ENCODE measurements around the gene FILIP1. TPM values are rescaled to one million over a fixed set of nuclear protein-coding genes. Genes with fewer than 3 reads are reported as not detected.

The FILIP1 gene
- polyA plus RNA-seq, 3 donors: not detected

- no peaks in the 10 kb centered on the region for H3K4me1 Mint-ChIP-seq
- no peaks in the 10 kb centered on the region for H3K4me1 ChIP-seq (ENCODE audit: control insufficient read depth in 1 of 2, insufficient read depth in 2 of 2, low read length in 2 of 2)
- intact Hi-C loops (cut with micrococcal nuclease): no loop called here
- peaks cover 0 to 2% (median 0%) of the 10 kb centered on the region in 3 donors for H3K27me3 Mint-ChIP-seq (ENCODE audit: low read depth in 3 of 3)
- no peaks in the 10 kb centered on the region for H3K79me2 ChIP-seq (ENCODE audit: insufficient read depth, low read length)
- H3K4me3 Mint-ChIP-seq: no peak overlapping the region
- no peaks in the 10 kb centered on the region for H3K36me3 Mint-ChIP-seq
- no peak overlapping the region for H3K9ac ChIP-seq (ENCODE audit: insufficient read depth, low read length, poor library complexity, severe bottlenecking)
- H3K27me3 ChIP-seq (ENCODE audit: control insufficient read depth in 2 of 2, insufficient read depth in 2 of 2, low read length in 2 of 2): no peaks in the 10 kb centered on the region
- no peak for DNase-seq
- peaks cover 0 to 3% (median 0%) of the 10 kb centered on the region in 7 donors for H3K9me3 Mint-ChIP-seq
- no peak for TF ChIP-seq CTCF (IDR thresholded peaks at IDR 0.05)
- no peak overlapping the region for H2AFZ ChIP-seq (ENCODE audit: insufficient read depth, low read depth, low read length, poor library complexity, severe bottlenecking)
- no peaks in the 10 kb centered on the region for H3K9me3 ChIP-seq (replicated peaks in 1 of 2; ENCODE audit: control insufficient read depth in 1 of 2, insufficient read depth in 1 of 2, low read length in 2 of 2)
- H4K20me1 ChIP-seq (ENCODE audit: insufficient read depth, low read length): no peaks in the 10 kb centered on the region
- H3K4me2 ChIP-seq (replicated peaks; ENCODE audit: extremely low read depth, low read length, poor library complexity, severe bottlenecking): no peak overlapping the region
- no peaks in the 10 kb centered on the region for H3K36me3 ChIP-seq (replicated peaks in 1 of 2; ENCODE audit: control insufficient read depth in 1 of 2, insufficient read depth in 2 of 2, low read length in 2 of 2)
- H3K27ac Mint-ChIP-seq: no peak overlapping the region
- H3K4me3 ChIP-seq (replicated peaks in 1 of 3; ENCODE audit: low read depth in 2 of 3, low read length in 3 of 3): no peak overlapping the region
- H3K27ac ChIP-seq (ENCODE audit: low read depth in 1 of 2, low read length in 2 of 2): no peak overlapping the region
These were observed 109.5 kb downstream of the FILIP1 start for GRCh38 chr6:75384116-75384515.

- H3K79me2 ChIP-seq (ENCODE audit: insufficient read depth, low read length): no peaks in the 10 kb centered on the region
- H3K36me3 ChIP-seq (replicated peaks in 1 of 2; ENCODE audit: control insufficient read depth in 1 of 2, insufficient read depth in 2 of 2, low read length in 2 of 2): no peaks in the 10 kb centered on the region
- H3K4me1 ChIP-seq (ENCODE audit: control insufficient read depth in 1 of 2, insufficient read depth in 2 of 2, low read length in 2 of 2): no peaks in the 10 kb centered on the region
- no peaks in the 10 kb centered on the region for H3K27me3 ChIP-seq (ENCODE audit: control insufficient read depth in 2 of 2, insufficient read depth in 2 of 2, low read length in 2 of 2)
- H3K4me2 ChIP-seq (replicated peaks; ENCODE audit: extremely low read depth, low read length, poor library complexity, severe bottlenecking): no peak overlapping the region
- peaks cover 0 to 2% (median 0%) of the 10 kb centered on the region in 3 donors for H3K27me3 Mint-ChIP-seq (ENCODE audit: low read depth in 3 of 3)
- no peak overlapping the region for H2AFZ ChIP-seq (ENCODE audit: insufficient read depth, low read depth, low read length, poor library complexity, severe bottlenecking)
- no peak overlapping the region for H3K4me3 ChIP-seq (replicated peaks in 1 of 3; ENCODE audit: low read depth in 2 of 3, low read length in 3 of 3)
- no peaks in the 10 kb centered on the region for H3K4me1 Mint-ChIP-seq
- peaks cover 0 to 3% (median 0%) of the 10 kb centered on the region in 7 donors for H3K9me3 Mint-ChIP-seq
- WGBS (ENCODE audit: insufficient coverage): no CpG with 5 or more reads among the region's 2 CpGs
- TF ChIP-seq CTCF (IDR thresholded peaks at IDR 0.05): no peak
- intact Hi-C loops (cut with micrococcal nuclease): no loop called here
- no peaks in the 10 kb centered on the region for H4K20me1 ChIP-seq (ENCODE audit: insufficient read depth, low read length)
- no peak overlapping the region for H3K9ac ChIP-seq (ENCODE audit: insufficient read depth, low read length, poor library complexity, severe bottlenecking)
- no peaks in the 10 kb centered on the region for H3K9me3 ChIP-seq (replicated peaks in 1 of 2; ENCODE audit: control insufficient read depth in 1 of 2, insufficient read depth in 1 of 2, low read length in 2 of 2)
- H3K27ac Mint-ChIP-seq: no peak overlapping the region
- H3K27ac ChIP-seq (ENCODE audit: low read depth in 1 of 2, low read length in 2 of 2): no peak overlapping the region
- no peak for DNase-seq
- no peaks in the 10 kb centered on the region for H3K36me3 Mint-ChIP-seq
- H3K4me3 Mint-ChIP-seq: no peak overlapping the region
These were observed 111.0 kb downstream of the FILIP1 start for GRCh38 chr6:75382634-75382900.
